Stimulated activated CD4-positive, alpha-beta T cell treated with anti-CD3 and anti-CD28 coated beads, Interleukin-2, amount 100 ng/mL, for 48 hours (primary cell): ENCODE data around the gene HLA-DRB5.
"Not testable (repeated sequence)": the region's sequence is repeated elsewhere in the genome, so short reads cannot be mapped to it uniquely, and the experiment has no call there.

Source experiments
- DNase-seq, 2 donors: peaks; one replicate each; pipeline ENCODE4 v3.0.0-alpha.2; 2020

The HLA-DRB5 gene

DNA sequence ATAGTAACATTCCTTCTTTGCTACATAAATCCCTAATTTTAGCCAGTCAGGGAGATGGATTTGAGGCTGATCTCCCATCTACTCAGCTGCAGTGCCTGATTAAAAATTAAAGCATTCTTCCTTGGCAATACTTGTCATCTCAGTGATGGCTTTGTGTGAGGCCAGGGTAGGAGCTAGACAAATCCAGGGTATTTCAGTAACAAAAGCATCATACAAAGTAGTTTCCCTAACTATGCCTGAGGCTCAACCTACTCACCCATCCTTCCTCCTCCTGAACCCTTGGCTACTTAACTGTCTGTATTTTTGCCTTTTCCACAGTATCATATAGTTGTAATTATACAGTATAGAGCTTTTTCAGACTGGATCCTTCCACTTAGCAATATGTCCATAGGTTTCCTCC is 37.7 kb downstream of the HLA-DRB5 start:
- DNase-seq: no peak

DNA sequence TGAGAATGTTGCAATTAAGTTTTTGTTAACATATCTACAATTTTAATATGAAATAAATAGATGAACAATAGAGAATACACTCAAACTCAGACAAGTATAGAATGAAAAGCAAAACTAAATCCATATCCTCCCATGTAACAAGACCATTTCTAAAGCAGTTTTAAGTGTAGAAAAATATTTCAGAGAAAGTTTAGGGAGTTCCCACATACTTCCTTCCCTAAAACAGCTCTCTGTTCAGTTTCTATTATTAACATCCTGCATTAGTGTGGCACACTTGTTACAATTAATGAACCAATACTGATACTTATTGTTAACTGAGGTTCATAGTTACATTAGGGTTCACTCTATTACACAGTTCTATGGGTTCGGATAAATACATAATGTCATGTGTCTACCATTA is 38.4 kb downstream of the HLA-DRB5 start:
- DNase-seq: no peak

DNA sequence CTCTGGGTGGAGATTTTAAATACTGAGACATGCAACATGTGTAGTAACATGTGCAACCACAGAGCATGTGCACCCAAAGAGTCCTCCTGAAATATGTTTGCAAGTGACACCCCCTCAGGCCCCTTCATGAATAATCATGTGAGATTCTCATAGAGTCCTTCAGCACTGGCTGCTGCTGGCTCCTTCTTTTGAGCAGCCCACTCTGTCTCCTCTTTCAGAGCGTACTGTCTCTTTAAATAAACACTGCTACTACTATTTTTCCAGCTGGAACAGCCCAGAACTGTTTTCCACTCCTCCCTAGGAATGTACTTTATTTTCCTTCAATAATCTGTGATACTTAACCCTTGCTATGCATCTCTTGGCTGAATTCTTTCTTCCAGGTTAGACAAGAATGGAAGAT is 42.0 kb downstream of the HLA-DRB5 start:
- no peak for DNase-seq

DNA sequence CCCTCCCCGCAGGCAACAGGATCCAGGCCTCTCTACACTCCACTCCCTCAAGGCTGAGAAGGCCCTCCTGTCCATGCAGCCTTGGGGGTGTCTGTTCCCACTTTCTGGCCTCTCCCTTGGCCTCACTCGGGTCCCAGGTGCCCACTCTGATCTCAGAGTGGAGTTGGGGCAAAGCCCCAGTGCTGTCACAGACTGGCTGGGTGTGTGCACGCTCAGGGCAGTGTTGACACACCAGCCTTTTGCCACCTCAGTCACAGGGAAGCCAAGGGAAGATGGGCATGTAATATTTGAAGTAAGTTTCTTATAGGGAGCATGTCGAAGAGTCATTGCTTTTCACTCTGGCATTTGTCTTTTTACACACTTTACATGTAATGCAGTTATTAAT is 45.5 kb downstream of the HLA-DRB5 start:
- no peak for DNase-seq

DNA sequence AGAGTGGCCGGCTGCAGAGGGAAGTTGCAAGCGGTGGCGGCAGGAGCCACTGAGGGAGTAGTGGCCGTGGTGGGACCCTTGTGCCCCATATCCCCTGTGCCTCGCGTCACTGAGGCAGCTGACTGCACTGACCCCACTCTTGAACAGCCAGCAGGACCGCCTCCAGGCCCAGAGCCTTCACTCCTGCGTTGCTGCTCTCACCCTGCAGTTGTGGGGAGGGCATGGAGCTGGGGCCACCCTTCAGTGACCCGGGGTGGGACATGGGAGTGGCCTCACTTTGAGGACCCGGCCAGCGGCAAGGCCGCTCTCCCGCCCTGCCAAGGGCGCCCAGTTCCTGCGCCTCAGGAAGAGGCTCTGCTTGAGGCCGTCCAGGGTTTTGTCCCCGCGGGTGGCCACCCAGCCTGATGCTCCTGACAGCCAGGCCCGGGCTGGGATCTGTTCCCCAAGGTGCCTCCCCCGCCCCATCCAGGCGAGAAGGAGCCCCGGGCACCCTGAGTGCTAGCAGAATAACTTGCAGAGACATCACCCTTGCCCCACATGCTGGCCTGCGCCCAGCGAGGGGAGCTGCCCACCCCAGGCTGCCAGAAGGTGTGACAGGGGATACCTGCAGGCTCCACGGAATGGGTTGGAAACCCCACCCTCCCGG is 46.0 kb downstream of the HLA-DRB5 start:
- DNase-seq: no peak

DNA sequence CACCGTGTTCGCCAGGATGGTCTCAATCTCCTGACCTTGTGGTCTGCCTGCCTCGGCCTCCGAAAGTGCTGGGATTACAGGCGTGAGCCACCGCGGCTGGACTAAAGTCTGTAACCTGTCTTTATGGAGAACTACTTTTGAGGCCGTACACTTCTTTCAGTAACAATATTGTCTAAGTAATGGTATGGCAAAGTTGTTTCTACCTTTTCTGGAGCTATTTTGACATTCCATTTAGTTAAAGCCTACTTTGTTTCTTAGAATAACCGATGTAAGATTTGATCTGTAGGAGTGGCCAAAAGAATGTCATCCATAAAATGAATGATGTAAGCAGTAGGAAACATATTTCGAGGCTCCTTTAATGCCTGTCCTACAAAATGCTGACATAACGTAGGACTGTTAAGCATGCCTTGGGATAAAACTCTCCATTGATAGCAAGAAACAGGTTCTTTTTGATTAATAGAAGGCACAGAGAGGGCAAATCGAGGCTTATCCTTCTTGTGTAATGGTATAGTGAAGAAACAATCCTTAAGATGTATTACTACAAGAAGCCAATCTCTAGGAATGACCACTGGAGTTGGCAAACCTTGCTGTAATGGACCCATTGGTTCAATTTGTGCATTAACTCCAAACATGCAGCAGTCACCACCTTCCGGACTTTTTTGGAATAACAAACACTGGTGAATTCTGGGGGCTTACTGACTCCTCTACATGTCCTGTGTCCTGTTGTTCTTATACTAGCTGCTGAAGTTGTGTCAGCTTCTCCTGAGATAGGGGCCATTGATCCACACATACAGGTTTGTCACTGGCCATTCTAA is 54.5 kb downstream of the HLA-DRB5 start:
- DNase-seq: no peak

DNA sequence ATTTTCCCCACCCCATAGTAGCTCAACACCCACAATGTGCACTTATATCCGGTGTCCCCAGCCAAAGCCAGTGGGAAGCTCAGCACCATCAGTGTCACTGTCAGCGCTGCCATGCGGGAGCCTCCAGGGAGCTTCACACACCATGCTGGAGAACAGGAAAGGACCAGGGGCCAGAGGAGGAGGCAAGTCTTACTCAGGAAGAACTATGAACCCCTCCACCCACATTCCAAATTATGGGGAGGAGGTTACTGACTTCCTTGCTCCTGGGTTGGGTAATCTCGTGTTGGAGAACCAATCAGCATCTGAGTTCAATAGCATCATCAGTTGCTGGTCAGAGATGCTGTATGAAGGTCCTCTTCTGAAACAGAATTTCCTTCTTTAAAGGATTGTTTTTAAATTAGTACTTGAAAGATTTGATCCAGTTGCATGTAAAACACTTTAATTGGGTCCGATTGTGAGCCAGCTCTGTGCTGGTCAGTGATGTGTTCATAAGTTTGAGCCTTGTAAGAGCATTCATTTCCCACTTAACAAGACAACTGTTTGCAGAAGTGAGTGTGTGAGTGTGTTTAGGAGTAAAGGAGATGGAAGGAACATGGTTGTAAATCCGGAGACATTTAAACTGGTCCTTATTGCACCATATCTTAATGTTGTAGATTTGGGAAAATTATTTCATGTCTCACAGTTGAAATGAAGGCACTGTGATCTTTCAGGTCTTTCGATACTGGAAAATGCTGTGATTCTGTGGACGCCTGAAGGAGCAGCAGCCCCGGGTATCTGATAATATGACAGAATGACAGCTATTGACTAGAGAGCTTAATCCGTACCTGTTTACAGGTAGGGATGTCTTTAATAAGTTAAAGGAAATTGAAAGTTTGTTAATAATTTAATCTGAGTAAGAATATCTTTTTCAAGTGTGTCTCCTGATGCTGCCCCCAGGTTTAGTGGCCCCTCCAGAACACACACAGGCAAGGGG is 56.4 kb downstream of the HLA-DRB5 start:
- DNase-seq: not testable (repeated sequence)

DNA sequence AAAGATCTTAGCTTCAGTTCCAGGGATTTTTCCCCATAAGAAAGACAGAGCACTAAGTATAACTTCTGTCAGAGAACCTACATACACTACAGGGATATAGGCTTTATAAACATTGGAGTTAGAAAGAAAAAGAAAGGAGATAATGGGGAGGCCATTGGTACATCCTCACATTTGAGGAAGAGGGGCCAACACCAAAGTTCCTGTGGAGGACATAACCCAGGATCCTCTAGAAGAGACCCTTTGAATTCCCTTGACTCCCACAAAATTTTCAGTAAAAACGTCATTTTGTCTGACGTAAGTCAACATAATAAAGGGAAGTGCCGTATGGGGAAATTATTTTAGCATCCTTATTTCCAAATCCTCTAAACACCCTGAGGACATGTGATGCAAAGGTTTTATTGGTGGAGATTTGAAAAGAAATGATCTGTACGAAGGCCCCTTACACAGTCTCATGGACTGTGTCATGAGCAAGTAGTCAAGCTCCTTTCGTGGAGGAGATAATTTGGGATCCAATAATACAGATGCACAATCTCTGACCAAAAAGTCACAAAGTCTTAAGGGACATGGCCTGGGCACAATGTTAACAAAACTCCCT is 57.2 kb downstream of the HLA-DRB5 start:
- DNase-seq: no peak

DNA sequence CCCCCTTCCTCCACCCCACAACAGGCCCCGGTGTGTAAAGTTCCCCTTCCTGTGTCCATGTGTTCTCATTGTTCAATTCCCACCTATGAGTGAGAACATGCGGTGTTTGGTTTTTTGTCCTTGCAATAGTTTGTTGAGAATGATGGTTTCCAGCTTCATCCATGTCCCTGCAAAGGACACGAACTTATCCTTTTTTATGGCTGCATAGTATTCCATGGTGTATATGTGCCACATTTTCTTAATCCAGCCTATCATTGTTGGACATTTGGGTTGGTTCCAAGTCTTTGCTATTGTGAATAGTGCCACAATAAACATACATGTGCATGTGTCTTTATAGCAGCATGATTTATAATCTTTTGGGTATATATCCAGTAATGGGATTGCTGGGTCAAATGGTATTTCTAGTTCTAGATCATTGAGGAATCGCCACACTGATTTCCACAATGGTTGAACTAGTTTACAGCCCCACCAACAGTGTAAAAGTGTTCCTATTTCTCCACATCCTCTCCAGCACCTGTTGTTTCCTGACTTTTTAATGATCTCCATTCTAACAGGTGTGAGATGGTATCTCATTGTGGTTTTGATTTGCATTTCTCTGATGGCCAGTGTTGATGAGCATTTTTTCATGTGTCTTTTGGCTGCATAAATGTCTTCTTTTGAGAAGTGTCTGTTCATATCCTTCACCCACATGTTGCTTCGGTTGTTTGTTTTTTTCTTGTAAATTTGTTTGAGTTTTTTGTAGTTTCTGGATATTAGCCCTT is 62.2 kb downstream of the HLA-DRB5 start:
- not testable (repeated sequence) for DNase-seq
